Stimulated activated CD8-positive, alpha-beta memory T cell treated with anti-CD3 and anti-CD28 coated beads, Interleukin-7, amount 100 ng/mL, for 48 hours (primary cell): Measurements from ENCODE around the gene ARID4B.
"Not testable (repeated sequence)": the region's sequence is repeated elsewhere in the genome, so short reads cannot be mapped to it uniquely, and the experiment has no call there.

Experiments used
- DNase-seq, 2 donors: peaks; one replicate each; pipeline ENCODE4 v3.0.0-alpha.2; 2020; ENCODE audit warnings: low read depth in 1 of 2; ENCODE audit errors: extremely low read depth in 1 of 2

ARID4B gene

GRCh38 chr1:235299169-235299858 is 28.7 kb downstream of the ARID4B start:
- DNase-seq: no peak

DNA sequence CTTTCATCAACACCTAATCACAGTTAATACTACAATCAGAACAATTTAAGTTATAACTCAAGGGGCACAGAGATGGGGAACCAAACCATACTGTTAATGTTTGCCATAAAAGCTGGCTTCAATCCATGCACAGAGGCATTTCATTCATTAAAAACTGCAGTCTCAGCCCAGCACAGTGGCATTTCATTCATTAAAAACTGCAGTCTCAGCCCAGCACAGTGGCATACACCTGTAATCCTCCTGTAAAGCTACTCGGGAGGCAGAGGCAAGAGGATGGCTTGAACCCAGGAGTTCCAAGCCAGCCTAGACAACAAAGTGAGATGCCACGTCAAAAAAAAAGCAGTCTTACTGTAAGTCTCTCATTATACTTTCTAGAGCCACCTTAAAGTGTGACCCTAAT is 29.2 kb downstream of the ARID4B start:
- DNase-seq: no peak

GRCh38 chr1:235297579-235297978 is 30.4 kb downstream of the ARID4B start:
- DNase-seq: no peak

DNA sequence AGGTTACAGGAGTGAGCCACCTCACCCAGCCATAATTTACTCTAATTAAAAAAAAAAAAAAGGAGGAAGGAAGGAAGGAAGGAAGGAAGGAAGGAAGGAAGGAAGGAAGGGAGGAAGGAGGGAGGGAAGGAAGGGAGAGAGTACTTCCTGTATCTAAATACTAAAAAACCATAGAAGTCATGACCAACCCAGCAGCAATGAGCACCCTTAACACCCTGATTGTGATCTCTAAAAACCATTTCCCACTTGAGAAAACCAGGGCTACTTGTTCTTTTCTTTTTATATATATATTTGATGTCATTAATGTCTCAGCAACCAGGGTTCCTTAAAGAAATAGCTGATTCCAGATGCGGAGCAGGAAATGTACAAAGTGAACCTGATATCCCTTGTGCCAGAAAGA is 31.2 kb downstream of the ARID4B start:
- DNase-seq: no peak

- DNase-seq: no peak
These were observed 32.1 kb downstream of the ARID4B start for GRCh38 chr1:235295902-235296350.

GRCh38 chr1:235293322-235293942 is 34.5 kb downstream of the ARID4B start:
- DNase-seq: no peak

- no peak for DNase-seq
These were observed 35.2 kb downstream of the ARID4B start for GRCh38 chr1:235292790-235293189.

DNA sequence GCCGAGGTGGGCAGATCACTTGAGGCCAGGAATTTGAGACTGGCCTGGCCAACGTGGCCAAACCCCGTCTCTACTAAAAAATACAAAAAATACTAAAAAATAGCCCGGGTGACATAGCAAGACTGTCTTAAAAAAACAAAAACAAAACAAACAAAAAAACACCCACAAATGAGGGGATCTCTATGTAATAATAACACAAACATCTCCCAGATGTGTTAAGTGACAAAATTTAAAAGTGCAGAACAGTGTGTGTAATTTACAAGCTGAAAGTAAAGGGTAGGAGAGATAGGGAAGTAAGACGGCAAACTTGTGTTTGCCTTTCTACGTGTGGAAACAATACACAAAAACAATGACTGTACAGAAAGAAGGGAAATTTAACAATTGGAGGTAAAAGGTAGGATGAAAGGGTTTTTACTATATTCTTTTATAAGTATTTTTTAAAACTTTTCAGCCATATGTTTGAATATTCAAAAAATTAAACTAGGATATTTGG is 36.3 kb downstream of the ARID4B start:
- DNase-seq: no peak

GRCh38 chr1:235290740-235291502 is 37.1 kb downstream of the ARID4B start:
- DNase-seq: no peak

GRCh38 chr1:235289859-235290739 is 37.9 kb downstream of the ARID4B start:
- no peak for DNase-seq

- no peak for DNase-seq
These were observed 40.6 kb downstream of the ARID4B start for GRCh38 chr1:235287208-235287882.

DNA sequence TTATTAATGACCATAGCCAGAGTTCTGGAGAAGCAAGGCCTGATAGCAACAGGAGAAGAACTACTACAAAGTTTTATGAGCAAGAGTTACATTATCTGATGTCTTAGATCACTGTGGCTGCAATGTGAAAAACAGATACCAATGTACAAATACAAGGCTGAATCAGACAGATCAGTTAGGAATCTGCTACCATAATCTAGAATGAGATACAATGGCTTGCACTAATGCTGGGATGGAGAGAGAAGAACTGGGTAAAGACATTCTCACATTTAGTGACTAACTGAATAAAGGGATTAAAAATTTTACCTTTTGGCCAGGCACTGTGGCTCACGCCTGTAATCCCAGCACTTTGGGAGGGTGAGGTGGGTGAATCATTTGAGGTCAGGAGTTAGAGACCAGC is 41.3 kb downstream of the ARID4B start:
- no peak for DNase-seq

DNA sequence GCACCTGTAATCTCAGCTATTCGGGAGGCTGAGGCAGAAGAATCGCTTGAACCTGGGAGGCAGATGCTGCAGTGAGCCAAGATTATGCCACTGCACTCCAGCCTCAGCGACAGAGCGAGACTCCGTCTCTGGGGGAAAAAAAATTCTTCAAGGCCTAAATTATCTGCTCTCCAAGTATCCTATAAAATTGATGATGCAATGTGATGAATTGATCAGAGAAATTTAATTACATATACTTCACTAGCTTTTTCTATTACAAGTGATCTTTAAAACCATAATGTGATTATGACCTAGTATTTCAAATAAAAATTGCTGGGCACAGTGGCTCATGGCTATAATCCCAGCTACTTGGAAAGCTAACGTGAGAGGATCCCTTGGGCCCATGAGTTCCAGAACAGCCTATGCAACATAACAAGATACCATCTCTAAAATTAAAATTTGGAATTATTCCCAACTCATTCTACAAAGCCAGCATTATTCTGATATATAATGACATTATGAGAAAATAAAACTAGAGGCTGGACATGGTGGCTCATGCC is 43.7 kb downstream of the ARID4B start:
- no peak for DNase-seq

DNA sequence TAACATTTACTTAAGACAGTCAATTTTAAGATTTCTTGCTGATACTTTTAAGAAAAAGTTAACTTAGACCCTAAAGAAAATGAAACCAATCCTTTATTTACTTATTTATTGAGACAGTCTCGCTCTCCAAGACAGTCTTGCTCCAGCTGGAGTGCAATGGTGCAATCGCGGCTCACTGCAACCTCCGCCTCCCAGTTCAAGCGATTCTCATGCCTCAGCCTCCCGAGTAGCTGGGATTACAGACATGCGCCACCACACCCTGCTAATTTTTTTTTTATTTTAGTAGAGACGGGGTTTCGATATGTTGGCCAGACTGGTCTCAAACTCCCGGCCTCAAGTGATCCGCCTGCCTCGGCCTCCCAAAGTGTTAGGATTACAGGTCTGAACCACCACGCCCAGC is 44.3 kb downstream of the ARID4B start:
- DNase-seq: not testable (repeated sequence)

GRCh38 chr1:235280467-235280866 is 47.5 kb downstream of the ARID4B start:
- DNase-seq: no peak

GRCh38 chr1:235279694-235280093 is 48.3 kb downstream of the ARID4B start:
- no peak for DNase-seq

DNA sequence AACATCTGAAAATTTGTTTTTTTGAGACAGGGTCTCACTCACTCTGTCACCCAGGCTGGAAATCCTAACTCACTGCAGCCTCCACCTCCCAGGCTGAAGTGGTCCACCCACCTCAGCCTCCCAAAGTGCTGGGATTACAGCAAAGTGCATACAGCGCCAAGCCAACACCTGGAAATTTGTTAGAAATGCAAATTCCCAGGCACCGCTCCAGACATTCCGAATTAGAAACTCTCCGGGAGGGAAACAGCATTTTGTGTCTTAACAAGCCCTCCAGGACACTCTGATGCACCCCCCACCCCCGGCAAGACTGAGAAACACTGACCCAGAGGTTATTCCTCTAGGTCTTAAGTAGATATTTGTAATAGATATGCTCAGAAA is 49.1 kb downstream of the ARID4B start:
- DNase-seq: no peak

- DNase-seq: no peak
These were observed 49.6 kb downstream of the ARID4B start for GRCh38 chr1:235278233-235278914.

GRCh38 chr1:235277709-235278108 is 50.3 kb downstream of the ARID4B start:
- DNase-seq: no peak
